Lower leg skin (tissue), 3 donors: ENCODE measurements around the gene ZNF335.

Experiments
- POLR2A ChIP-seq, 2 donors: fragments of 450-650 bp; IDR thresholded peaks; one replicate each; pipeline ENCODE4 v1.6.1; 2016 to 2017; ENCODE audit warnings: antibody characterized with exemption in 2 of 2, mild to moderate bottlenecking in 1 of 2, moderate library complexity in 1 of 2
- TF ChIP-seq, protein P1 (sequence below), 3 donors: fragments of 450-650 bp; IDR thresholded peaks; one replicate each; pipeline ENCODE4 v1.5.1; 2016; ENCODE audit warnings: antibody characterized with exemption in 3 of 3, mild to moderate bottlenecking in 3 of 3, moderate library complexity in 2 of 3

DNA sequence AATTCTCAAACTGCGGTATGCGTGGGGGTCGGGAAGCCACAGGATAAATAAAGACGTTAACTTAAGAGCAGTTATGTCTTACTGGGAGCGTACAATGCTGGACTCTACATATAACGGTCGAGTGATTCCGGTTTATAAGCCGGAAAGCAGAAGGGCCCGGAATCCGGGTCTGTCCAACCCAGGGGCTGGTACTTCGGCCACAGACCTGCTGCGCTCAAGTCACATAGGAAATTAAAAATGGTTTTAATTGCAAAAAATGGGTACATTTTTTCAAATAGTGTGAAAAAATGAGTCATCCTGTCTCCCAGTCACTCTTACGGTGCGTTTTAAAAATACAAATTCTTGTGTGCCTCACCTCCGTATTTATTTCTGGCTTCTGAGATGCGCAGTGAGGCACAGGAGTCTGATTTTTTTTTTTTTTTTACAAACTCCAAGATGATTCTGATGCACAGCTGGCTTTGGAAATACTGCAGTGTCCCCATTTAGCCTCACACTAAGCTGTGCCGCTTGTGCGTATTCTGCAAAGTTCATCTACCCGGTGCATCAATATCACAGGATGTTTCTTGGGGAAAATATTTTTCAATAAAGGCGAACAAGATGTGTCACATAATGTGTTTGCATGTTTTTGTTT is 36.5 kb downstream of the ZNF335 start:
- TF ChIP-seq POLR2A (IDR thresholded peaks at IDR 0.05), result no peak
- TF ChIP-seq, protein P1, sequence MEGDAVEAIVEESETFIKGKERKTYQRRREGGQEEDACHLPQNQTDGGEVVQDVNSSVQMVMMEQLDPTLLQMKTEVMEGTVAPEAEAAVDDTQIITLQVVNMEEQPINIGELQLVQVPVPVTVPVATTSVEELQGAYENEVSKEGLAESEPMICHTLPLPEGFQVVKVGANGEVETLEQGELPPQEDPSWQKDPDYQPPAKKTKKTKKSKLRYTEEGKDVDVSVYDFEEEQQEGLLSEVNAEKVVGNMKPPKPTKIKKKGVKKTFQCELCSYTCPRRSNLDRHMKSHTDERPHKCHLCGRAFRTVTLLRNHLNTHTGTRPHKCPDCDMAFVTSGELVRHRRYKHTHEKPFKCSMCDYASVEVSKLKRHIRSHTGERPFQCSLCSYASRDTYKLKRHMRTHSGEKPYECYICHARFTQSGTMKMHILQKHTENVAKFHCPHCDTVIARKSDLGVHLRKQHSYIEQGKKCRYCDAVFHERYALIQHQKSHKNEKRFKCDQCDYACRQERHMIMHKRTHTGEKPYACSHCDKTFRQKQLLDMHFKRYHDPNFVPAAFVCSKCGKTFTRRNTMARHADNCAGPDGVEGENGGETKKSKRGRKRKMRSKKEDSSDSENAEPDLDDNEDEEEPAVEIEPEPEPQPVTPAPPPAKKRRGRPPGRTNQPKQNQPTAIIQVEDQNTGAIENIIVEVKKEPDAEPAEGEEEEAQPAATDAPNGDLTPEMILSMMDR (IDR thresholded peaks at IDR 0.05), result no peak
